Glutamatergic neuron (in vitro differentiated cells): ENCODE measurements around the gene MDM4. TPM values are rescaled to one million over a fixed set of nuclear protein-coding genes. Genes with fewer than 3 reads are reported as not detected.

Experiments used
- DNase-seq: peaks from one replicate; pipeline ENCODE4 v3.0.0; 2022
- H3K27ac Mint-ChIP-seq: one replicate; pipeline ENCODE4 v1.8.0; 2020; ENCODE audit warnings: mild to moderate bottlenecking, mixed read lengths, inconsistent platforms; ENCODE audit not compliant: unreplicated experiment
- H3K27me3 Mint-ChIP-seq: one replicate; pipeline ENCODE4 v1.8.0; 2020; ENCODE audit warnings: mild to moderate bottlenecking, moderate library complexity, mixed read lengths, inconsistent platforms; ENCODE audit not compliant: unreplicated experiment
- H3K36me3 Mint-ChIP-seq: one replicate; pipeline ENCODE4 v1.8.0; 2020; ENCODE audit warnings: mild to moderate bottlenecking, mixed read lengths, inconsistent platforms; ENCODE audit not compliant: unreplicated experiment
- H3K4me1 Mint-ChIP-seq: one replicate; pipeline ENCODE4 v1.8.0; 2020; ENCODE audit warnings: mild to moderate bottlenecking, low read depth, mixed read lengths, inconsistent platforms; ENCODE audit not compliant: unreplicated experiment
- H3K4me3 Mint-ChIP-seq: one replicate; pipeline ENCODE4 v1.8.0; 2020; ENCODE audit warnings: mild to moderate bottlenecking, mixed read lengths, inconsistent platforms; ENCODE audit not compliant: unreplicated experiment
- H3K9me3 Mint-ChIP-seq: one replicate; pipeline ENCODE4 v1.8.0; 2020; ENCODE audit warnings: mild to moderate bottlenecking, moderate library complexity, mixed read lengths, inconsistent platforms; ENCODE audit not compliant: unreplicated experiment
- CTCF ChIP-seq: fragments of 200-600 bp; sonication (generic); IDR thresholded peaks from one replicate; pipeline ENCODE4 v1.5.0; 2021; ENCODE audit not compliant: partially characterized antibody, unreplicated experiment
- total RNA-seq: library from RNA; stranded (reverse); fragmentation: NEBNext Ultra II Directional; extraction: Animal tissue kit (Norgen Biotek cat#: 25700); gene quantifications from one replicate; pipeline ENCODE4 v1.2.1, GENCODE V29; 2021; ENCODE audit not compliant: unreplicated experiment

Gene MDM4
- total RNA-seq, 1 donor from 2014 or later: 93.9 TPM

GRCh38 chr1:204577794-204578478 lies 61.7 kb downstream of the MDM4 start:
- no peaks in the 10 kb centered on the region for H3K36me3 Mint-ChIP-seq
- peaks cover 43% of the 10 kb centered on the region for H3K4me1 Mint-ChIP-seq
- no peak for TF ChIP-seq CTCF
- no peak overlapping the region for H3K27ac Mint-ChIP-seq
- H3K9me3 Mint-ChIP-seq: peaks cover 15% of the 10 kb centered on the region
- DNase-seq: no peak
- no peak overlapping the region for H3K4me3 Mint-ChIP-seq
- peaks cover 7% of the 10 kb centered on the region for H3K27me3 Mint-ChIP-seq

GRCh38 chr1:204578867-204579664 lies 62.9 kb downstream of the MDM4 start:
- peak; percentile 38 for DNase-seq
- Mint-ChIP-seq H3K27me3 (peaks cover 7% of the 10 kb centered on the region), H3K4me1 (peaks cover 36% of the 10 kb centered on the region), H3K9me3 (peaks cover 12% of the 10 kb centered on the region), H3K36me3 (no peaks in the 10 kb centered on the region), H3K4me3 (no peak overlapping the region), H3K27ac (no peak overlapping the region)
- TF ChIP-seq CTCF: no peak

- TF ChIP-seq CTCF: no peak
- Mint-ChIP-seq H3K36me3 (no peaks in the 10 kb centered on the region), H3K9me3 (peaks cover 10% of the 10 kb centered on the region), H3K27me3 (peaks cover 7% of the 10 kb centered on the region), H3K27ac (no peak overlapping the region), H3K4me3 (no peak overlapping the region), H3K4me1 (peaks cover 32% of the 10 kb centered on the region)
- DNase-seq: no peak
Observed at GRCh38 chr1:204579681-204580080, 63.5 kb downstream of the MDM4 start.

- DNase-seq: no peak
- TF ChIP-seq CTCF: no peak
- H3K4me1 Mint-ChIP-seq: peaks cover 27% of the 10 kb centered on the region
- H3K36me3 Mint-ChIP-seq: no peaks in the 10 kb centered on the region
- H3K27ac Mint-ChIP-seq: no peak overlapping the region
- H3K9me3 Mint-ChIP-seq: peaks cover 2% of the 10 kb centered on the region
- peaks cover 4% of the 10 kb centered on the region for H3K27me3 Mint-ChIP-seq
- H3K4me3 Mint-ChIP-seq: no peak overlapping the region
Observed at GRCh38 chr1:204580862-204581261, 64.7 kb downstream of the MDM4 start.

- Mint-ChIP-seq H3K4me3 (no peak overlapping the region), H3K4me1 (peaks cover 19% of the 10 kb centered on the region), H3K27ac (no peak overlapping the region), H3K9me3 (peaks cover 5% of the 10 kb centered on the region), H3K36me3 (no peaks in the 10 kb centered on the region), H3K27me3 (peaks cover 3% of the 10 kb centered on the region)
- no peak for DNase-seq
- no peak for TF ChIP-seq CTCF
Observed at GRCh38 chr1:204581759-204582158, 65.6 kb downstream of the MDM4 start.
